Measurements from ENCODE around the gene STEAP1B. TPM values are rescaled to one million over a fixed set of nuclear protein-coding genes. Genes with fewer than 3 reads are reported as not detected.

The STEAP1B gene
- total RNA-seq, 2 donors from 2014 or later, result 1.2 to 4.1 TPM

DNA sequence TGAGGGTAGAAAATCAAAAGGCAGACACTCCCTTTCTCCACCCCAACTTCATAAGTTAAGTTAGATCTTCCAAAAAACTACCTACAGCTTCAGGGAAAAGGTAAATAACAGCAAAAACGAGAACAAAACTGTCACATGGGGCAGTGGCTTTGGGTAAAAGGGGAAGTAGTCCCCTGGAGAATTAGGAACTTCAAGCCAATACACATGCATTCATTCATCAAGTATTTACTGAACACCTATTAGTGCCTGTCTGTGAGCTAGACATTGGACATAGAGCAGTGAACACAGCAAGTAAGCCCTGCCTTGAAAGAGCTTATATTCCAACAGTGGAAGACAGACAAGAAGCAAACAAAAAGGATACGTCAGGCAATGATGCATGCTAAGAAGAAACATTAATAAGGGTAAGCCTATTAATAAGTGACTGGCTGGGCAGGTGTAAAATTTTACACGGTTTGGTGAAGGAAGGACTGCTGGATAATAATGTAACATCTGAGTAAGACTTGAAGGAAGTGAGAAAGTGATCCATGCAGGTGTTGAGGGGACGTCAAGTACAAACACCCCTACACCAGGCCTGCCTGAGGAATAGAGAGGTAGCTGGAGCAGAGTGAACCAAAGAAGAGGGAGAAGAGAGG lies 73.4 kb downstream of the STEAP1B start:
- Mint-ChIP-seq H3K9me3 (no peaks in the 10 kb centered on the region), H3K4me3 (no peak overlapping the region), H3K4me1 (ENCODE audit: low read depth in 2 of 2) (no peaks in the 10 kb centered on the region), H3K36me3 (no peaks in the 10 kb centered on the region), H3K27me3 (no peaks in the 10 kb centered on the region), H3K27ac (no peak overlapping the region)
- ATAC-seq, result peak in 1 of 2 donors; percentile 20
- DNase-seq (ENCODE audit: low spot score), result no peak

DNA sequence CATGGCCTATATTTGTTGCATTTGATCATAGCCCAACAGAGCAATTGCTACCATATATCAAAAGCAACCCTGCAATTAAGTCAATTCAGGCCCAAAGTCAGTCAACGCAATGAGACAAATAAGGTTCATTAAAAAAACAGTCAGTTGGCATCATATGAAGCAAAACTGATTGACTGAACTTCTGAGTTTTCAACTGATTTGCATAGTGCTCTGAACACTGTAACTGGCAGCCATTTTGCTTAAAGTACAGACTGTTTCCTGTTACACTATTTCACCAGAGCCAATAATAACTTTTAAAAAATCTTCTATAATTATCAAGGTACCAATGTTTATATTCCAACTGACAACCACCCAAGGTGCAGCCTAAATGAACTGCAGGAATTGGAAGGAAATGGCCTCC lies 74.6 kb downstream of the STEAP1B start:
- Mint-ChIP-seq H3K27ac (no peak overlapping the region), H3K4me1 (ENCODE audit: low read depth in 2 of 2) (no peaks in the 10 kb centered on the region), H3K9me3 (no peaks in the 10 kb centered on the region), H3K36me3 (no peaks in the 10 kb centered on the region), H3K27me3 (no peaks in the 10 kb centered on the region), H3K4me3 (no peak overlapping the region)
- no peak for ATAC-seq
- DNase-seq (ENCODE audit: low spot score), result no peak

DNA sequence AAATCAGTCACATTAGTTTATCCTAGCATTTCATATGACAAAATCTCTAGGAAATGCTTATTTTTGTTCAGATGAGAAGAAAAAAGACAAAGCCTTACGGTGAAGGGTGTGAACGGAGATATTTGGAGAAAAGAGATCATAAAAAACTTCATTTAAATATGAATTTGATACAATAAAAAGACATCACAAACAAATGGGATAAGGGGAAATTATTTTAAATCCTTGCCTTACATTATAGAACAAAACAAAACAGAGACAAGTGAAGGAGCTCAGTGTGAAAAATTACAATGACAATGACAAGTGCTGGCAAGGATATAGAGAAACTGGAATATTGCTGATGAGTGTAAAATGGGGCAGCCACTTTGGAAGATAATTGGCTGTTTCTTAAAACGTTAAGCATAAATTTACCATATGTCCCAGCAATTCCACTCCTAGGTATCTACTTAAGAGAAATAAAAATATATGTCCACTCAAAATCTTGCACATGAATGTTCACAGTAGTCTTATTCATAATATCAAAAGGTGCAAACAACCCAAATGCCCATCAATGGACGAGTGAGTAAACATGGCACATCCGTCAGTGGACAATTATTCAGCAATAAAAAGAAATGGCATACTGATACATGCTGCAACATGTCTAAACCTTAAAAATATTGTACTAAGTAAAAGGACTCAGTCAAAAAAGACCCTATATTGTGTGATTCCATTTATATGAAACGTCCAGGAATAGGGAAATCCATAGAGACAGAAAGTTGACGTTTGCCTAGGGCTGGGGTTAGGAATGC lies 77.0 kb downstream of the STEAP1B start:
- Mint-ChIP-seq H3K9me3 (no peaks in the 10 kb centered on the region), H3K4me1 (ENCODE audit: low read depth in 2 of 2) (no peaks in the 10 kb centered on the region), H3K27ac (no peak overlapping the region), H3K36me3 (no peaks in the 10 kb centered on the region), H3K4me3 (no peak overlapping the region), H3K27me3 (peaks cover 0 to 4% of the 10 kb centered on the region in 2 donors)
- DNase-seq (ENCODE audit: low spot score), result no peak
- no peak for ATAC-seq

DNA sequence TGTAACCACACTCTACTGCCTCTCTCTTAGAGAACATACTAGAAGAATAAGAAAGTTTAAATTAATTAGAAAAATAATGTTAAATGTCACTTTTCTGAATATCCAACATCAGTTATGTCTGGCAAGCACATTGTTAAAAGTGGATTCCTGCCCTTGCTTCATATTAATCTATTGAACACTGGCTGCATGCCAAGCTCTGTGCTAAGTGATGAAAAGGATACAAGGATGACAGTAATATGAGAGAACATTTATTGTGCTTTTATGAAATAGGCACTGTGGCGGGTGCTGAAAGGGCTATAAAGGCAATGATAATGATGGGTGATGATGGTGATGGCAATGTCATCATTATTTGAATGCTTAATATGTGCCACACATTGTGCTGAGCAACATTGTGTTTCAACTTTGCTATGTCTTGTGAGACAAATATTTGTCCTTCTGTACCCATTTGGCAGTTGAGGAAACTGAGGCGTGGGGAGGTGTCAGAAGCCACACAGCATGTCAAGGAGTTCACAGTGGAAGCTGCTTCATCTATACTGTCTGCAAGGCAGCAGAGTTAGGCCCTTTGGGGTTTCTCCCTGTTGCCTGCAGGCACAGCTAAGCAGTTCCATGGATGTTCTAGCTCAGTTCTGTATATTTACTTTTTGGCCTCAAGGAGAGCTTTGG lies 78.9 kb downstream of the STEAP1B start:
- H3K36me3 Mint-ChIP-seq, result no peaks in the 10 kb centered on the region

DNA sequence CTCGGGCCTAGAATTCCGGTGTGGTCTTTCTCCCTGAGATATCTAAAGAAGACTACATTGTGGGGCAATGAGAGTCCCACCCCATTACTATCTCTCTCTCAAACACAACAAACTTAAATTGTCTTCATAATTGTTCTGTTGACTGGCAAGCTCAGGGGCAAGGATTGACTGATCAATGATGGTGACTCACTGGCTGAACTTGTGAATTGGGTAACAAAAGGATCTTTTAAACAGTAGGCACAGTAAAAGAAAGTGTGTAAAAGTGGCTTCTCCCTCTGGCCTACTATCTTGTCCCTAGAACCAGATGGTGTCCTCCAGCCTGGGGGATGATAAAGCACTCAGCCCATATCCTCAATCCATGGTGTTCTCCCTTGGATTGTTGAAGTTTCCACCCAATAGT lies 80.0 kb downstream of the STEAP1B start:
- DNase-seq (ENCODE audit: low spot score) (no peak), ATAC-seq (no peak)
- Mint-ChIP-seq H3K27ac (no peak overlapping the region), H3K27me3 (peaks cover 4 to 7% of the 10 kb centered on the region in 2 donors), H3K4me1 (ENCODE audit: low read depth in 2 of 2) (no peaks in the 10 kb centered on the region), H3K36me3 (no peaks in the 10 kb centered on the region), H3K4me3 (no peak overlapping the region), H3K9me3 (no peaks in the 10 kb centered on the region)

More for the DNA sequence above, 78.9 kb downstream of the STEAP1B start:
- ATAC-seq (no peak), DNase-seq (ENCODE audit: low spot score) (no peak)
- no peaks in the 10 kb centered on the region for H3K9me3 Mint-ChIP-seq
- H3K27me3 Mint-ChIP-seq, result peaks cover 4 to 7% of the 10 kb centered on the region in 2 donors
- H3K4me1 Mint-ChIP-seq (ENCODE audit: low read depth in 2 of 2), result no peaks in the 10 kb centered on the region
- H3K27ac Mint-ChIP-seq, result no peak overlapping the region
- H3K4me3 Mint-ChIP-seq, result no peak overlapping the region

DNA sequence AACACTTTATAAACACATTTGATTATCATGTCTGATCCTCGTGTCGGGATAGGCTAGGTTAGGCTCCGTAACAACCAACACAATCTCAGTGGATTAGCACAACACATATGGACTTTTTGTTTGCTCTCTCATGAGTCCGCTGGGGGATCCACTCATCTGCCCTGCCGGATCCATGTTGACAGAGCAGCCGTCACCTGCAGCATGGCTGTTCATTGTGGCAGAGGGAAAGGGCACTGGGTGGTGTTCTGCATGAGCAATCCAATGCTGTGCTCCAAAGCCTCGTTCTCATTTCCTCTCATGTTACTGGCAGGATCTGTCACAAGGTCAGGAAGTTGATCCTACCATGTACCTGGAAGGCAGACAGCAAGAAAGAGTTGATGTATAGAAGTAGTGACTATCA lies 80.5 kb downstream of the STEAP1B start:
- H3K27me3 Mint-ChIP-seq, result peaks cover 4 to 9% of the 10 kb centered on the region in 2 donors
- no peaks in the 10 kb centered on the region for H3K36me3 Mint-ChIP-seq
- H3K9me3 Mint-ChIP-seq, result no peaks in the 10 kb centered on the region
- no peak for DNase-seq (ENCODE audit: low spot score)
- H3K4me1 Mint-ChIP-seq (ENCODE audit: low read depth in 2 of 2), result no peaks in the 10 kb centered on the region
- H3K27ac Mint-ChIP-seq, result no peak overlapping the region
- no peak overlapping the region for H3K4me3 Mint-ChIP-seq
- no peak for ATAC-seq

DNA sequence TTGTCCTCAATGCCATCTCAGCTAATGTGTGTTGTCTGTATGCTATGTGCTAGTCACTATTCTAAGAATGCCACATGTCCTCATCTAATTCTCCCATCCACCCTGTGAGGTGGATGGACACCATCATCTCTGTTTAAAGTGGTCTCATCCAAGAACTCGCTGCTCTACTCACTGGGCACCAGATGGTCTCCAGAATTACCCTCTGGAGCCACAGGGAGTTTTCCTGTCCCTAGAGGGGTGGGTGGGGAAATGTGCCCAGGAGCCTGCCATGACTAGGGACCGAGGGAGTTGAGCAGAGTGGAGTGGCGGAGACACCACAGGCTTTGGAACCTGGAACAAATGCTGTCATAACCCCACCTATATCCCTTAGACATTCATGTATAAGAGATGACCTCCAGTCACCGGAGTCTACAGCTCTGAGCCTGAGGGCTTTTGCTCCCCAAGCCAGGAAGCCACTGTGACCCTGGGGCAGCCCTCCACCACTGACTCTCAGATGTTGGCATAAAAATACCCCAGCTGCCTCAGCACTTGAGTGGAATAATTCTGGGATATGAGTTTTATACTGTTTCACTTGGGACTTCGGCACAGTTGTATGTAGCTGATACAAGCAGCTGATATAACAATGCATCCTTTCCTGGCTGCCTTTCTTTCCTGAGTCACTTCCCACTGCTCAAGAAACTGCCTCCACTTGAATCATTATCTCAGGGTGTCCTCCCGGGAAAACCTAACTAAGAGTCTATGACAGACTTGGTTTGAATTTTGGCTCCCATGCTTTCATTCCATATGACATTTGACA lies 81.5 kb downstream of the STEAP1B start:
- Mint-ChIP-seq H3K4me1 (ENCODE audit: low read depth in 2 of 2) (no peaks in the 10 kb centered on the region), H3K9me3 (no peaks in the 10 kb centered on the region), H3K36me3 (no peaks in the 10 kb centered on the region), H3K27me3 (peaks cover 4 to 14% of the 10 kb centered on the region in 2 donors), H3K27ac (no peak overlapping the region), H3K4me3 (no peak overlapping the region)
- ATAC-seq, result peak in 1 of 2 donors; percentile 39
- DNase-seq (ENCODE audit: low spot score), result no peak

DNA sequence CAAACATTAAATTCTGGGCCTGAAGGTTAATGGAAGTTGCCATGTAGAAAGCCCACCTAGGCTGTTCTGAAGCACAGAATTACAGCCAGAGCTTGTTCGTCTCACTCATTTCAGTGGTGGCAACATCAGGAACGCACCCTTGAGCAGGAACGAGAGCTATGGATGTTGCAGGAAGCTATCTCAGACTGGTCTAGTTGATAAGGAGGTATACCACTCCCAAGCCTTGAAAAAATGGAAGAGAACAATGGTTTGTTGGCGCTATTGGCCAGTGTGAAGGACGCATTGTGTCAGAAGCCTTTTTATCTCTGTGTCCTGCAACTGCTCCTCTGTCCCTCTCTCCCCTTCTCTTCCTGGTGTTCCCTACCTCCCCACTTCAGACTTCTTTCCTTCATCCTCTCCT lies 82.1 kb downstream of the STEAP1B start:
- no peaks in the 10 kb centered on the region for H3K4me1 Mint-ChIP-seq (ENCODE audit: low read depth in 2 of 2)
- ATAC-seq (no peak), DNase-seq (ENCODE audit: low spot score) (no peak)
- H3K27me3 Mint-ChIP-seq, result peaks cover 4 to 14% of the 10 kb centered on the region in 2 donors
- no peak overlapping the region for H3K4me3 Mint-ChIP-seq
- no peaks in the 10 kb centered on the region for H3K36me3 Mint-ChIP-seq
- H3K9me3 Mint-ChIP-seq, result no peaks in the 10 kb centered on the region
- no peak overlapping the region for H3K27ac Mint-ChIP-seq

DNA sequence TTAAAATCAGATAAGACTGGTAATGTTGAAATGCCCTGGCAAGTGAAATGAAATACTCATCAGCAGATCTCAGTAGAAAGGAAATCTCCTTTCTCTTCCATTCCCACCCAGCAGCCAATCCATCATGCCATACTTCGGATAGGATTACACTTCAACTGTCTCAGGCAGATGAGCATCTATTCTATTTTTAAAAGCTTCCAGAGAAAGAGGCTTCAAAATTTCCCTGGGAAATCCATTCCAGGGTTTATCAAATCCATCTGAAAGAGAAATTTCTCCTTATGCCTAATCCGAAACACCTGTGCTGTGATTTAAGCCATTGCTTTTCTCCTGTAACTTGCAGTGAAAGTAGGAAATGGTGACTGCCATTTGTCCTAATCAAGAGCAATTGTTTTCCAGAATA lies 82.6 kb downstream of the STEAP1B start:
- no peaks in the 10 kb centered on the region for H3K9me3 Mint-ChIP-seq
- no peak overlapping the region for H3K4me3 Mint-ChIP-seq
- no peaks in the 10 kb centered on the region for H3K4me1 Mint-ChIP-seq (ENCODE audit: low read depth in 2 of 2)
- no peaks in the 10 kb centered on the region for H3K36me3 Mint-ChIP-seq
- peaks cover 4 to 14% of the 10 kb centered on the region in 2 donors for H3K27me3 Mint-ChIP-seq
- no peak overlapping the region for H3K27ac Mint-ChIP-seq
- DNase-seq (ENCODE audit: low spot score), result no peak
- ATAC-seq, result no peak

DNA sequence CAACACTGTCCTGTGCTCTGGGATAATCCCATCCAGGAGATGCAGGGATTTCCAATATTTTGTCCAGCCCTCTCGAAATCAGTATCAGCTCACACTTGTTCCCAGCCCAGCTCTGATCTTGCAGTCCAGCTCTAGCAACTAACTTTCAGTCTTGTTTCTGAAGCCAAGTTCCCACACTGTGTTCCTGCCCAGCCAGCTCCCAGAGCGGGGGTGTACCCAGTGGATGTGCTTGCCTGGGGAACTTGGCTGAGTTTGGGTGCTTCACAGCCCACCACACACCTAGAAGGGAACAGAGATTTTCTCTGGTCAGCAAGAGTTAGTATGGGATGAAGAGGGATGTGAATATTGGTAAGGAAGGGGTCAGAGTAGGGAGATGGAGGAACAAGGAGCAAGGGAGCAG lies 85.6 kb downstream of the STEAP1B start:
- Mint-ChIP-seq H3K27me3 (peaks cover 4 to 14% of the 10 kb centered on the region in 2 donors), H3K4me1 (ENCODE audit: low read depth in 2 of 2) (no peaks in the 10 kb centered on the region), H3K27ac (no peak overlapping the region), H3K36me3 (no peaks in the 10 kb centered on the region), H3K4me3 (no peak overlapping the region), H3K9me3 (no peaks in the 10 kb centered on the region)
- DNase-seq (ENCODE audit: low spot score), result no peak
- ATAC-seq, result no peak

DNA sequence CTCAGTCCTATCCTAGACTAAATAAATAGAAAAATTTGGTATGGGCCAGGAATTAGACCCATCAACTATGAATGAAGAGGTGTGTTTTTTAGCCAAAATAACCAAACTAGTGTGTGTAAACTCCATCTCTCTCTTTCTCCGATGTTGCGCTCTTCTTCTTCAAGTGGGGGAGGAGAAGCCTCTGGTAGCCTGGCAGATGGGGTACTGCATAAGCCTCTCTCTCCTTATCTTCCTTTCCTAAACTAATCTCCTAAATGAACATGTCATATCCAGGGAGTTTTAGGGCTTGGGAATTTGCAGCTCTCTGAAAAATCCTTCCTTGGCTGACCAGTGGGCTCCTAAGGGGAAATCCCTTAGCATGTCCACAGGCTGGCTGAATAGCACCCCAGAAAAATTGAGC lies 86.8 kb downstream of the STEAP1B start:
- Mint-ChIP-seq H3K4me1 (ENCODE audit: low read depth in 2 of 2) (no peaks in the 10 kb centered on the region), H3K27me3 (peaks cover 4 to 12% of the 10 kb centered on the region in 2 donors), H3K9me3 (no peaks in the 10 kb centered on the region), H3K36me3 (no peaks in the 10 kb centered on the region), H3K4me3 (no peak overlapping the region), H3K27ac (no peak overlapping the region)
- no peak for ATAC-seq
- no peak for DNase-seq (ENCODE audit: low spot score)

DNA sequence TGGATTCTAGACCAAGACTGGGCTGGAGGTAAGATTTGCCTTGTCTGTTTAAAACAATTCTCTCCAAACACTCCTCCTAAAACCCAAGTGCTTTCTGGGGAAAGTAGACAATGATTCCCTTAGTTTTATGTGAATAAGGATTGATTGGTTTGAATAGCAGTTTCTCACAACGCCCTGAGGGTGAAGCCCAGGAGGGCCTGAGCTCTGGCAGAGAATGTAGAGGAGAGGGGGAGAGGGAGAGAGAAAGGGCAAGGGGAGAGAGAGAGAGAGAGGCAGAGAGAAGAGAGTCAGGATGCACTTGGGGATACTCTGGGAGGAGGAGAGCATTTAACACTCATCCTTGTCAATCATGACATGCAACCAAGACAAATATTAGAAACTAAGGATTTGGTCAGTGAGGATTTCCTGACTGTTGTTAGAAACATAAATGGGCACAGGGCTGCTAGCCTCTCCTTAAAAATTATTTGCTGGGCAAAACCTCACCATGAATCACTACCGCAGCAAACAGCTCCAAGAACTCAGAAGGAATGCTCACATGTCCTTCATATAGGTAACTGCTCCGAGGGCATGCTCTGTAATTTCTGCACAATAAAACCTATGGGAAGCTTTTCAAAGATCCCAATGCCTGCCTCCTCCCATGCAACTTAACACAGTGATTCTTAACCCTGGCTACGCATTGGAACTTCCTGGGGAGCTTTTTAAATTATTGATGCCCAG lies 87.9 kb downstream of the STEAP1B start:
- H3K9me3 Mint-ChIP-seq, result no peaks in the 10 kb centered on the region
- H3K4me1 Mint-ChIP-seq (ENCODE audit: low read depth in 2 of 2), result no peaks in the 10 kb centered on the region
- H3K36me3 Mint-ChIP-seq, result no peaks in the 10 kb centered on the region
- no peak for ATAC-seq
- H3K4me3 Mint-ChIP-seq, result no peak overlapping the region
- DNase-seq (ENCODE audit: low spot score), result no peak
- peaks cover 0 to 7% of the 10 kb centered on the region in 2 donors for H3K27me3 Mint-ChIP-seq
- no peak overlapping the region for H3K27ac Mint-ChIP-seq

DNA sequence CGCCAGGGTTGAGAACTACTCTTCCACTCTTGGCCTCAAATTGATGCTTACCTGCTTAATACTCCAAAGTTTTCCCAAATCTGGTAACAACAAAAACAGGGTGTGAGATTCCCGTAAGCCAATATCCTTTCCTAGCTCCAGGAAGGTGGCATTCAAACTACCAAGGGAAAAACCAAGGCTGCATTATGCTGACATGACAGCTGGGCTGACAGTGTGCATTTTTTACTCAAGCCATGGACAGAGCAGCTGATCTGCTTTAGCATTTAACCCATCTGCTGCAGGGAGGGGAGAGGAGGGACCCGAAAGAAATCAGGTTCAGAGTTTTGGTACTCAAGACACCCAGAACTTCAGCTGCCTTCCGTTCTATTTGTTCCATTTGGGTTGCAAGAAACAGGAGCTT lies 93.3 kb downstream of the STEAP1B start:
- no peak for ATAC-seq
- H3K4me3 Mint-ChIP-seq, result no peak overlapping the region
- no peaks in the 10 kb centered on the region for H3K9me3 Mint-ChIP-seq
- no peaks in the 10 kb centered on the region for H3K27me3 Mint-ChIP-seq
- no peak overlapping the region for H3K27ac Mint-ChIP-seq
- H3K4me1 Mint-ChIP-seq (ENCODE audit: low read depth in 2 of 2), result peaks cover 17 to 19% of the 10 kb centered on the region in 2 donors
- H3K36me3 Mint-ChIP-seq, result no peaks in the 10 kb centered on the region
- DNase-seq (ENCODE audit: low spot score), result no peak

Data from natural killer cell treated with Interleukin-12 subunit alpha and Interleukin-12 subunit beta and Interleukin-15 and Interleukin-18, amount 100 ng/mL, for 72 hours (primary cell).